Germinal center (tissue), 1 donor: ENCODE results near the gene SMIM35.
A peak's percentile ranks its signal among the peaks of the same experiment; 100 is the strongest.
"Not testable (repeated sequence)": the region's sequence is repeated elsewhere in the genome, so short reads cannot be mapped to it uniquely, and the experiment has no call there.

Experiments used
- DNase-seq: peaks from one replicate; pipeline ENCODE4 v3.0.0; 2012; ENCODE audit warnings: mixed read lengths, low spot score

Gene SMIM35

DNA sequence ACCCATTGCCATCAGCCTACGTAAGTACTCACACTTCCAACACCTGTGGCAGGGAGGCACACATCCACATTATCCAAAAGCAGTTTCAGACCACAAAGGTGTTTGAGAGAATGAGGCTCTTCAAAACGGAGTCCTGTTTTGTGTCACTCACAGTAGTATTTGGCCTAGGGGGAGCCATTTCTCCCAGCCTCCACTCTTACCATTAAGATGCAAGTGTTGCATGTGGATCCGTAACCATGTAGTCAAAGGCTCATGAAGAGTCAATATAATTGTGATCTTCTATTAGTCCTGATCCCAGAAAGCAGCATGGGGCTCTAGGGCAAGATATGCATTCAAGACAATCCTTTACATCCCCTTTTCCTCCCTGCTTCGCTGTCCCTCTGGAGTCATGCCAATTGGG, 59.1 kb downstream of the SMIM35 start:
- no peak for DNase-seq

- no peak for DNase-seq
These were observed 65.6 kb downstream of the SMIM35 start for GRCh38 chr11:118021146-118021545.

DNA sequence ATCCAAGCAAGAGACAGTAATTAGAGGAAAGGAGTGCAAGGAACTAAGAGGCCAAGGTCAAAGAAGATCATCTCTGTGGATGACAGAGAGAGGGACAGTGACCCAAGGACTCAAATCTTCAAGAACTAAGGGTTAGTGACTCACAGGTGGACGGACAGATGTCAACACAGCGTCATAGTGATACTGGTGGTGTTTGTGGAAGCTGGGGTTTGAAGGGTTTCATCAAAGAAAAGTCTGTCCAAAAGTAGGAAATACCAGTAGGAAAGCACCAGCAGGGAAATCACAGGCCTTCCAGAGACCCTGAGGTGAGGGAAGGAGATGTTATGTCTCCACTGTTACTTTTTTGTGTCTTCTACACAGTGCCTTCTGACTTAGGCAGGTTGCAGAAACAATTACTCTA, 68.4 kb downstream of the SMIM35 start:
- DNase-seq = no peak

- DNase-seq = no peak
These were observed 69.0 kb downstream of the SMIM35 start for GRCh38 chr11:118017631-118018315.

DNA sequence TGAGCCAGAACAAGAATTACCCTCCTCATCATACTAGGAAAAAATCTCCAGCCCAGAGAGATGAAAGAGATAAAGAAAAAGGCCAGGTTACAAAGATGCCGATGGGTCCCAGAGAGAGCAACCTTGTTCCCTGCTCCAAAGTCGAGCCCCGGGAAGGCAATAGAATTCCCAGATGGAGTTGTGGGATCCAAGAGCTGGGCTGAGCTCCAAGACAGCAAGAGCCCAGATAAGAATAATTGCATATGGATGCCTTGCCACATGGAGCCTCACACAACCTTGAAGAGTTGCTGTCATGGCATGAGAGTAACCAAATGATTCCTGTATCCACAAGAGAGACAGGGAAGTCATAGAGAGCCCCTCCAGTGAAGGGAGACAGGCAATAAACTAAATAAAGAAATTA, 69.7 kb downstream of the SMIM35 start:
- DNase-seq = no peak

GRCh38 chr11:118016104-118016503, 70.7 kb downstream of the SMIM35 start:
- no peak for DNase-seq

DNA sequence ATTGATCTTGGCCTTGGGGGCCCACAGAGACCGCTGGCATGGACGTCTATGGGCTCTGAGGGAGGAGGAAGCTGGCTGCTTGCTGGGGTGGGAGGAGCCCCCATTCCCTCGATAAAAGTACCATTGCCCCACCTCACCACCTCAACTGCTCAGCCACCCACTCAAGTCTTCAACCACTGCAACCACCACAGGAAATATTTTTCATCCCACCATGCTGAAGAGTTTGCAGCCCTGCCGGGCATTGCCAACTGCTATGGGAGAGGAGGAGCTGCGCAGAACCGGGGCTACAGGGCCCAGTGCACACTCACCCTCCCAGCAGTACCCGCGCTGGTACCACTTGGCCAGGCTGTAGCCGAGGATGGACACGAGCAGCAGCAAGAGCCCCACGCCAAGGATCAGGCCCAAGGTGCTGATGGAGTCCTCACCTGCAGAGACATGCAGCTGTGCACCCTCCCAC, 71.3 kb downstream of the SMIM35 start:
- DNase-seq = no peak

DNA sequence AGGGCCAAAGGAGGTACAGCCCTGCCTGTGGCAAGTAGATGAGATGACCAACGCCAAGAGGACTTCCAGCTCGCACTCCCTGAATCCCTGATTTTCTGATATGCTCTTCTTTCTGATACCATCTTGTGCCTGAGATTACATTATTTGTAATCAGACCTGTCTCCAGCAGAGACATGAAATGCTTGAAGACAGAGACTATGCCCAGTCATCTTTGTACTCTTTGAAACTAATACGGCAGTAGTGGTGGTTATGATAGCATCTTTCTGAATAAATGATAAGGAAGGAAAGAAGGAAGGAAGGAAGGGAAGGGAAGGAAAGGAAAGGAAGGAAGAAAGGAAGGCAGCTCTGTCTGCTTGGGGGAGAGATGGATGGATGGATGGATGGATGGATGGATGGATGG, 72.7 kb downstream of the SMIM35 start:
- DNase-seq = no peak

DNA sequence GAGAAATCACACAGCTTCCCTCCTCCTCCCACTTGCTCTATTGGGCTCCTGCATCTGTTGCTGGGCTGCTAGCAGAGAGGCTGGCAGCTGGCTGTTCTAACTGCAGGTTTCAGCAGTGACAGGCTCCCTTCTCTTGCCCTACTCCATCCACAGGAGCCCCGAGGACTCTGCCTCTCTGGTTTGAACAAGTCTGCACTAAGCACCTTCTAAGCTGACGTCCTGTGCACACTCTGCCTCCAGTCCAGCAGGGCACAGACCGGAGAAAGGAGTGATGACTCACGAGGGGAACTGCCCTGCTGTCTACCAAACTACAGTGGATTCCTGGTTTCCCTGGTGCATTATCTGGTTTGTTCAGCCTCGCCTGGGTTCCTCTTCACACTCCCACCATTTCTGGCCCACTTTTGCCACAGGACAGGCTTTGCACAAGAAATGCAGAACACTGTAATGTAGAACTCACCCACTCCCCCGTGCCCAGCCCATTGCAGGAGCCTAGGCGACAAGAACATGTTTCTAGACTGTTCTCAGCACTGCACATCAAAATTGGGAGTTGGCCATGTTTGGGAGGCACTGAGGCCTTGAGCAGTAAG, 74.6 kb downstream of the SMIM35 start:
- DNase-seq = peak; percentile 33

DNA sequence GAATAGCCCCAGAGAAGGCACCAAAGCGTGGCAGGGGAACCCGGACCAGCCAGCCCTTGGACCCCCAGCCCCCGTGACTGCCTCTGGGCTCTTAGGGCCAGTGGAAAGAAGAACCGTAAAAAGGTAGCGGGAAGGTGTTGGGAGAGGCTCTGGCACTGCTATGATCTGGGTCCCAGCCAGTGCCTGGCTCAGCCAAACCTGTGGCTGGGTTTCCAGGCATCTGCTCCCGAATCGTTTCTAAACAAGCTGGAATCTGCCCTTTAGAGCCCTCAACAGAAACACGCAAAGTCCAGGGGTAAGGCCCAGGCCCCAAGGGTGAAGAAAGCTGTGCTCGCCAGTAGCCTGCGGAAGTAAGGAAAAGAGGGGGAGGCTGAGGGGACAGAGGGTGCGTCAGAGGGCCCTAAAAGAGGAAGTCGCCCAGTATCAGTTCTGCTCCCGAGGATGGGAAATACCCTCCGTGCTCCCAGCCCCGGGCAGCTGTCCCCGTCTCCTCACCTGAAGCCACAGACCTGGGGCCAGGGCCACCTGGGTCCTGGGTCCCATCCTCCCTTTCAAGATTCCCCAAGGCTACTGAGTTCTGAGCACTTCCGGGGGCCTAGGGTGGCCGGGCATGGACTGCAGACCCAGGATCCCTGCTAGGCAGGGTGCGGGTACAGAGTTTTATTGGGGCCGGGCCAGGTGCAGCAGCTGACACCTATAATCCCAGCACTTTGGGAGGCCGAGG, 75.9 kb downstream of the SMIM35 start:
- peak; percentile 85 for DNase-seq

DNA sequence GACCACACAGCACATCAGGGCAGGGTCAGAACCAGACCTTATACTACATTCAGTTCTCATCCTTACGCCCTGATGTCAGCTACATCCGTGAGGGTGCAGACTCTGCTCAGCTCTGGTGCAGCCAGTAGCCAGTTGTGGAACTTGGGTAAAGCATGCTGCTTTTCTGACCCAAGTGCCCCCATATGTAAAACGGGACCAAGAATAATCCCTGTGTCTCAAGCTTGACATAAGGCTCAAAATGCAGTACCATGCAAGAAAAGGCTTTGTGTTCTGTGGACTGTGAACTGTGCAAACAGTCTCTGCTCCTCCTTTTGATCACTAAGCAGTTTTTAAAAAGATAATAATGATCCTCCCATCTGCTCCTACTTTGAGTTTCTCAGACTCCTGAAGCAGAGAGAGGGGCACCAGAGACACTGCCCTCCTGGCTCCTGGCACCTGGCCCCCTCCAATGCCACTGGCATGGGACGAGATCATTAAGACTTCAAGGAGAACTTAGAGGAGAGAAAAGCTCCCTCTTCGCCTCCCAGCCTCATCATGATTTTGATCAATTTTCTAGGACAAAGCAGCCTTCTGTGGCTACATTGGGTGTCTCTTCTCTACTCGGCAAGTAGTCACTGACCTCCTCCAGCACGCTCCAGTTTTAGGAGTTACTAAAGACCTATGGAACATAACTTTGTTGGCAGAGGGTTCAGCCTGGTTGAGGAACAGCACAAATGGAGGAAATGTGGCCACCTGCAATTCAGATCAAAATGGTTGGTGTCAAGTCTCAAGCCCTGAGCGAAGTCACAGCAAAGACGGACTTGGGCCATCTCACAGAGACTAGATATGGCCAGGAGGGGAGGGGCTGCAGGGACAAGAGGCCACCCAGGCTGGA, 76.7 kb downstream of the SMIM35 start:
- peak; percentile 33 for DNase-seq

DNA sequence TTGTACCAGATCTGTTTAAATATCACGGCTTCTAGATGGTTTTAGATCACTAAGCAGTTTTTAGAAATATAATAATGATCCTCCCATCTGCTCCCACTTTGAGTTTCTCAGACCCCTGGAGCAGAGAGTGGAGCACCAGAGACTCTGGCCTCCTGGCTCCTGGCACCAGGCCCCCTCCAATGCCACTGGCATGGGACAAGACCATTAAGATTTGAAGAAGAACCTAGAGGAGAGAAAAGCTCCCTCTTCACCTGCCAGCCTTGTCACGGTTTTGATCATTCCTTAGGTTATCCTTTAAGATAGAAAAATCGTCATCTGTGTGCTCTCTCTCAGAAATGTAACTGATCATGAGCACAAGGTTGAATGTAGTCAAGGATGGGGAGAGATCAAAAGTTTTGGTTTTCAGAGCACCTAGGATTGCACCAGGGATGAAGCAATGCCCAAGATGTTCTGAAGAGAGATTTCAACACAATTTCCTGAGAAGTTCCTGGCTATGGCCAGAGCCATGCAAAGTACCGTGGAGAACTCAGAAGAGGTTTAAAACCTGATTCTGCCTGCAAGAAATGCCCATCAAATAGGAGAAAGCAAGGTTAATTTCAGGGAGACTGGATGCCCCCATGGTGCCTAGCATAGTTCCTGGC, 78.4 kb downstream of the SMIM35 start:
- no peak for DNase-seq

DNA sequence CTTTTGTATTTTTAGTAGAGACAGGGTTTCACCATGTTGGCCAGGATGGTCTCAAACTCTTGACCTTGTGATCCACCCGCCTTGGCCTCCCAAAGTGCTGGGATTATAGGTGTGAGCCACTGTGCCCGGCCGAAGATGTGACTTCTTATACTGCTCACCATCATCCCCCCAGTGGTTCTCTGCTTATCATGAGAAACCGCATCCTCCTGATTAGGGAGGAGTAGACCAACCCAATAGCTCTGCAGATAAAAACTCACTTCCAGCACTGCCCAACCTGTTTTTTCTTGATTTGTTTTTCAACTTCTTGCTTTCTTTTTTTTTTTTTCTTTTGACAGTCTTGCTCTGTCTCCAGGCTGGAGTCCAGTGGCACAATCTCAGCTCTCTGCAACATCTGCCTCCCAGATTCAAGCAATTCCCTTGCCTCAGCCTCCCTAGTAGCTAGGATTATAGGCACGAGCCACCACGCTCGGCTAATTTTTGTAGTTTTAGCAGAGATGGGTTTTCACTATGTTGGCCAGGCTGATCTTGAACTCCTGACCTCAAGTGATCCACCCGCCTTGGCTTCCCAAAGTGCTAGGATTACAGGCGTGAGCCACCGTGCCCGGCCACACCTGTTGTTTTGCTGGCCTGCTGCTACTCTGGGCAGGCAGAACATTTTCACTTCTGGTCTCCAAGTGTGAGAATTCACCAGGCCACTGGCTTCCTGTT, 79.0 kb downstream of the SMIM35 start:
- not testable (repeated sequence) for DNase-seq

- DNase-seq = no peak
These were observed 79.7 kb downstream of the SMIM35 start for GRCh38 chr11:118007040-118007439.

GRCh38 chr11:118006153-118006534, 80.6 kb downstream of the SMIM35 start:
- DNase-seq = no peak

DNA sequence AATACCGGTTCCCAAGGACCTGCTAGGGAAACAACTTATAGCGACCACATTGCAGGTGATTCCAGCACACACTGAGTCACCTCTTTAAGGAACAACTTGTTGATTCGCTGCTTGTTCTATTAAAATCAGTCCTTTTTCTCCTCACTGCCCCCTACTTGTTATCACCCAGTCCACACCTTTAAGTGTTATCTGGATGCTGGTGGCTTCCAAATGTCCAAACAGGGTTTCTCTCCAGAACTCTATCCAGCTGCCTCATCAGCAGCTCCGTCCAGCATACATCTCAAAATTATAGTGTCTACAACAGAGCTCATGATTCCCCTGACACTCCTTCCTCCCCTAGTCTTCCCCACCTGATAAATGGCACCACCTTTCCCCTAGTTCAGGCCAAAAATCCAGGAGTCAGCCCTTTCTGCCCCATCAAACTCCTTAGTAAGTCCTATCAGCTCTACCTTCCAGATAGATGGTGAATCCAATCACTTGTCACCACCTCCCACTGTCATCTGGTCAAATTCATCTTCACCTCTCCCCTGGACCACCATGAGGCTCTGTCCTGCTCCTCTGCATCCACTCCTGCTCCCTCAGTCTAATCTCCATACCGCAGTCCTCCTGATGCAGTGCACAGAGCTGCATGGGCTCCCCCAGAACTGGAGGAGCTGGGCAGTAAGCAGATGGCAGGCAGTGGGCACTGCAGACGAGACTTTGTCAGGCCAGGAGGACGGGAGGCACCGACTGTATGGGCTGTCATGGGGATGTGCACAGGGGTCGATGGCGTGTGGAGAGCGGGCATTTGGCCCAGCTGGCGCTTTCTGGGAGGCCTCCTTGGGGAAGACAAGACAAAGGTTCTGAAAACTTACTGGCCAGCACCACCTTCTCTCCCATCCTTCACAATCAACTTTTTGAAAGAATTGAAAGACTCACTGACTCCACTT, 81.3 kb downstream of the SMIM35 start:
- DNase-seq = no peak

DNA sequence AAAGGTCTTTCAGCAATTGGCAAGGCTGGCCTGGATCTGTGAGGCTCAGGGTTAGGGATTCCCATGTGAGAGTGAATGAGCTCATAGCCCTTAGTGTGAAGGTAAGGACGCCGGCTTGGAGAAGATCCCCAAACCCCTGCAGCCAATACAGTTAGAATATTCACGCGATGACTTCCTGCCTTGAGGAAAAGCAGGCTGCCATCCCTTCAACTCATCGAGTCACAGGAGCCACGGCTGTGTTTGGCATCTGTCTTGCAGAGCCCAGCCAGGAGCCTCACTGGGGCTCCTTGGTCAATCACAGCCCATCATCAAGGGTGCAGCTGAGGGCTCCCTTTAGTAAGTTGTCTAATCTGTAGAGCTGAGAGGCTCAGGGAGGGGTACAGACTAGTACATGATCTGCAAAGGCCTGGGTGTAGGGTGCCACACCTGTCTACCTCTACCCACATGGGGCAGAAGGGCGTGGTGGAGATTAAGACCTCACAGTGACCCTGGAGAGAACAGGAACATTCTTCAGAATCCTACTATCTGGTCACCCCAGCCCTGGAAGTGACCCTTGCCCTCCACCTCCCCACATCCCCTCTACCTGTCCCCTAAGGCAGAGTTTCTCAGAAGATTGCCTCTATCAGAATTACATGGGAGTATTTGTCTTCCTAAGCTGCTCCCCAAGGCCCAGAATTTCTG, 82.1 kb downstream of the SMIM35 start:
- no peak for DNase-seq

GRCh38 chr11:118003456-118003855, 83.3 kb downstream of the SMIM35 start:
- no peak for DNase-seq
